ENCODE results near the gene NLRC5.
"Not testable (repeated sequence)": the region's sequence is repeated elsewhere in the genome, so short reads cannot be mapped to it uniquely, and the experiment has no call there.

The NLRC5 gene

DNA sequence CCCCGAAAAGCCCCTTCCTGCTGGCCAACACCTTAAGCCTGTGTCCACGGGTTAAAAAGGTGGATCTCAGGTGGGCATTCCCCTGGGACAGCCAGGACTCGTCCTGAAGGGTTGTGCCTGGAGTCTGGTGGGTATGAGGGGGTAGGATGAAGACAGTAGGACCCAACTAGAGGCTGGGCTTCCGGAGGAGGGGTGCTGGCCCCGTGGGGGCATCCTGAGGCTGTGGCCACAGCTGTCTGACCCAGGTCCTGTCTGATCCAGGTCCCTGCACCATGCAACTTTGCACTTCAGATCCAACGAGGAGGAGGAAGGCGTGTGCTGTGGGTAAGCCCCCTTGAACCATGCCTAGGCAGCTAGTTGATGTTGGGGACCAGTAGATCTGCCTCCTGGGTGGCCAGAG is 65.4 kb downstream of the NLRC5 start:
- DNase-seq: no peak

DNA sequence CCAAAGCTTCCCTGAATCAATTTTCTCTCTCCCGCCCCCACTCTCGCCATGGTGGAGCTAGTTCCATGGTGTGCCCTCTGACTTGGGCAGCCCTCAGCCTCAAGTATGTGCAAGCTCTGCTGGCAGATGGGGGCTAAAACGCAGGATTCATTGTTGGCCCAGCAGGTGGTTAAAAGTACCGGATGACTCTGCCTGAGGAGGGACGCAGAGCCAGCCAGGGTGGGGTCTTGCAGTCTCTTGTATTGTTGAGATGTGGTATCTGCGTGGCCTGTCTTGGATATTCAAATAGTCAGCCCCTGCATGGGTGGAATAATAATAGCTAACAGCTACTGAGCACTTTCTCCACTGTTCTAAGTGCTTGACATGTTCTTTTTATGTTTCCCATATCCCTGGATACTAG is 66.3 kb downstream of the NLRC5 start:
- DNase-seq: no peak

DNA sequence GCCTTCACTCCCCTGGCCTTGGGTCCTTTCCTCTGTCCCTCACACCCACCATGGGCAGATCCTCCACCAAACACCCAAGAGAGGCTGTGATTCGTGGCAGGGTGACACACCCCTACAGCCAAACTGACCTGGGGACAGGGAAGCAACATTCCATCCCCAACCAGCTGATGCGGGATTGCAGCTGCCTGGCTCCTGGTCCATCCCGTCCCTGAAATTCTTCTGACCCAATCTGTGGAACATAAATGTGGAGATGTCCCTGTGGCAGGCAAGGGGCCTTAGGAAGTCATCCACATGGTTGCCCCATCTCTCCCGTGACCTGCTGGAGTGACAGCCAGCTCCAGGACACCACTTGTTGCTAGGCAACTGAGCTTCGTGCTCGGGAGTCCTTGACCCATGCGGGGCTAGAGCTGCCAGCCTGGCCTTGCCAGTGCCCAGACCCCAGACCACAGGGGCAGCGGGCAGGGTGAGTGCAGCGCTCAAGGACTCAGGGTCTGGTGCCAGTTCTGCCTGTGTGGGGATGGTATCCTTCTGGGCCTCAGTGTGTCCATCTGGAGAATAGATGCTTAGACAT is 69.0 kb downstream of the NLRC5 start:
- no peak for DNase-seq

DNA sequence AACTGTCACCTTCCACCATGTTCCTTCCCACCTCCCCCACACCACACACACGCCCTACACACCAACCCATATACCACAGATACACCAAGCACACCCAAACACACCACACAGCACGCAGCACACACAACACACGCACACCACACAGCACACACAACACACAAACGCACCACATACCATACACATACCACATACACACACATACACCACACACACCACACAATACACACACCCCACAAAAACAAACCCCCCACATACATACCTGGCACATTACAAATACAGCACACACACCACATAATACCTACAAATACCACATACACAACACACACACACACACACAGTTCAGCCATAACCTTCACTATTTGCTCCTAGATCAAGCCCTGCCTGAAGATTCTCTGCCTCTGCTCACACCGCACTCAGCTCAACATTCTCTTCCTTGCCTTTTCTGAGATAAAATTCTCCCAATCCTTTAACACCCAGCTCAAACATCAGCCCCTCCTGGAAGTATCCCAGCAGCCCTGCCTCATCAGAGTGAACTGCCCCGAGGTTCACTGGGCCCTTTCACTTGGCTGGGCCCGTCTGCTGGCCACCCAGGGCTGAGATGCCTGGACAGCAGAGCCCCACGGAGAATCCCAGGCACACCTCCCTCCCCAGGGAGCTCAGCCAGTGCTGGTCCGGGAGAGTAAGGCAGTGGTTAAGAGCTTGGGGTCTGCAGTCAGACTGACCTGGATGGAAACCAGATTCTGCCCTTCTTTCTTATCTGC is 71.1 kb downstream of the NLRC5 start:
- DNase-seq: no peak

DNA sequence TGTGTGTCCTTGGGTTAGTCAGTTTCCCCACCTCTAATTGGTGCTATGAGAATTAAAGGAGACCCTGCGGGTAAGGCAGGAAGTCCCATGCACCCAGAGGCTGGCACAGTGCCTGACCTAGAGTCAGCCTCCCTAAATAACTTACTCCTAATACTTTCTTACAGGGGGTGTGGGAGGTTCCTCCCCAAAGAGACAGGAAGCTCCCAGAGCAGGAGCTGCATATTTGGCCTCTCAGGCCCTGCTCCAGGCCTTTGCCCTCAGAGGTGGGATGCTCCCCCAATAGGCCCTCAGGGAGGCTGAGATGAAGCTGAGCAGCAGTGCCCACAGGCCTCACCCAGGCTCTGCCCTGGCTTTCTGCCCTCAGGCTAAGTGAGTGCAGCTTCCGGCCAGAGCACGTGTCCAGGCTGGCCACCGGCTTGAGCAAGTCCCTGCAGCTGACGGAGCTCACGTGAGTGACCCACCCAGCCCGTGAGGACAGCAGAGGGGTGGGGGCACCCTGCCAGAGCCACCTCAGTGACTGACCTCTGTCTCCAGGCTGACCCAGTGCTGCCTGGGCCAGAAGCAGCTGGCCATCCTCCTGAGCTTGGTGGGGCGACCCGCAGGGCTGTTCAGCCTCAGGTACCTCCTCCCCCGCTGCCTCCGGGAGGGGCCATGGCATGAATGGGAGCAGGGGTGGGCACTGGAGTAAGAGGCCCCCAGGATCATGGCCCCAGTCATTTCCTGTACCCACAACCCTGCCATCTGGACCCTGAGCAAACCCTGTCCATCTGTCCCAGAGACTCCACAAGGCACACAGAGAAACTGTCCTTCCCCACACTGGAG is 71.9 kb downstream of the NLRC5 start:
- DNase-seq: no peak

DNA sequence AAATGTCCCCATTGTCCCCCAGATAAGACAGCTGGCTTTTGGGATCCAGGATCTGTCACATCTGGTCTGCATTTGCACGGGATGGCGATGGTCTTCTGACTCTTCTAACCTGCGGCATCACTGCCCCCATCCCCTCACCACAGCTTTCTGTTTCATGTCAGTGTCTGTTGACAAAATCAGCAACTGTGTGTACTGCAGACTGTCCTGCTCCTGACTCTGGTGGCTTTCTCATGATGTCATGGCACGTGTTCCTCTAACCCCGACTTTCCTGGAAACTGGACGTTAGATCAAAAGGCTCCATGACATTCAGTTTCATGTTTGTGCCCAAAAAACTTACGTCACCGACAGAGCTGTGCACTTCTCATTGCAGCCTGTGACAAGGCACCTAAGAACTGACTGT is 73.0 kb downstream of the NLRC5 start:
- DNase-seq: no peak

DNA sequence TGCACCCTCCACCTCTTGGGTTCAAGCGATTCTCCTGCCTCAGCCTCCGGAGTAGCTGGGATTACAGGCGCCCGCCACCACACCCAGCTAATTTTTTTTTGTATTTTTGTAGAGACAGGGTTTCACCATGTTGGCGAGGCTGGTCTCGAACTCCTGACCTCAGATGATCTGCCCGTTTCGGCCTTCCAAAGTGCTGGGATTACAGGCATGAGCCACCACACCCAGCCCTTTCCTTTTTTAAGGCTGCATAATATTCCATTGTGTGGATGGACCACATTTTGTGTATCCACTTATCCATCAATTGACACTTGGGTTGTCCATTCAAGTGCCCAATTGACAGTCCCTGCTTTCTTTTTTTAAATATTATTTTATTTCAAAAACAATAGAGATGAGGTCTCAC is 73.8 kb downstream of the NLRC5 start:
- DNase-seq: not testable (repeated sequence)

DNA sequence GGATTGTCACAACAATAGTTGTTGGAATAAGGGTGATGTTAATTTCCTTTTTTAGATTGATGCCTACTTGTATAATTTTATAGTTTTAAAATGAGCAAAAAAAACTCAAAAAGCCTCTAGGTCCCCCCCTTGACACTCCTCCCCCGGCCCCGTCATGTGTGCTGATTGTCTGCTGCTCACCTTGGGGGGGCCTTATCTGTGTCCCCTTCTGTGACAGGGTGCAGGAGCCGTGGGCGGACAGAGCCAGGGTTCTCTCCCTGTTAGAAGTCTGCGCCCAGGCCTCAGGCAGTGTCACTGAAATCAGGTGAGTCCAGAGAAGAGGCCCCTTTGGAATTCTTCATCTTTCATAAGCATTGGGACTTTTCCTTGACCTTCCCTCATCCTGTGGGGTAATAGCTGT is 75.6 kb downstream of the NLRC5 start:
- DNase-seq: no peak

DNA sequence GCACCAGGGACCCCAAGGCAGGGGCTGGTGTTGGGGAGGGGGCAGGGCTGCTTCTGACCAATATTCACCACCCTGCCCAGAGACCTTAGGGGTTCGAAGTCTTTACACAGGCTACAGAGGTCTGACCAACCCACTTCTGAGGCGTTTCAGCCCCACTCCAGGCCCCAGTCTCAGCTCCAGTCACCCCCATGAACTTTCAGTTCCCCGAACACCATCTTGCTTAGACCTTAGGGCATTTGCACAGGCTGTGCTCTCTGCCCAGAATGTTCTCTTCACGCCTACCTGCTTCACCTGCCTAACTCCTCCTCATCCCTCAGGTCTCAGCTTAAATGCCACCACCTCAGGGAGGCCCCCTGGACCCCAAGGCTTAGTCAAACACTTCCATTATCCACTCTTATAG is 77.3 kb downstream of the NLRC5 start:
- DNase-seq: no peak

DNA sequence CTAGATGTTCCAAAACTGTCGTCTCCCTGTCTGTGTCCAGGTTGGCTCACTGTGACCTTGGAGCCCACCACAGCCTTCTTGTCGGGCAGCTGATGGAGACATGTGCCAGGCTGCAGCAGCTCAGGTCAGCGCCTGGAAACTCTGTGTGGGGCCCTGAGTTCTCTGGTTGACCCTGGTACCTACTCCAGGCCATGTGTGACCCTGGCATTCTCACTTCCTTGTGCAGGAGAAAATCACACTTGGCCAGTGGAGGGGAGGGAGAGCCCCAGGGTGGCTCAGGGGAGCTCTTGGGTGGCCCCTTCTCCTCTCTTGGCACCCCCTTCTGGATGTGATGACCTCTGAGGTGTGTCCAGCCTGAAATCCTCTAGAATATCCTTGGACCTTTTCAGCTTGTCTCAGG is 78.0 kb downstream of the NLRC5 start:
- DNase-seq: no peak

DNA sequence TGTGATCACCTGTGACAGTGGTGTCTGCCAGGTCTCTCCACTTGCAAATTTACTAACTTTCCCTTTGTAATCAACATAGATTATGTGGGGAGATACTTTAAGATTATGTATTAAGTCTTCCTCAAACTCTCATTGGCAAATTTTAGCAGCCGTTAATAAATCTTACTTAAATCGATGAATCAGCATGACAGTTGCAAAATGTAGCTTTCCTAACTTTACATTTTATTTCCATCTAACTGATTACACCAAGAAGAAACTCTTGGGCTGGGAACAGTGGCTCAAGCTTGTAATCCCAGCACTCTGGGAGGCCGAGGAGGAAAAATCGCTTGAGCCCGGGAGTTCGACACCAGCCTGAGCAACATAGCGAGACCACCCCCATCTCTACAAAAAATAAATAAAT is 79.7 kb downstream of the NLRC5 start:
- no peak for DNase-seq

DNA sequence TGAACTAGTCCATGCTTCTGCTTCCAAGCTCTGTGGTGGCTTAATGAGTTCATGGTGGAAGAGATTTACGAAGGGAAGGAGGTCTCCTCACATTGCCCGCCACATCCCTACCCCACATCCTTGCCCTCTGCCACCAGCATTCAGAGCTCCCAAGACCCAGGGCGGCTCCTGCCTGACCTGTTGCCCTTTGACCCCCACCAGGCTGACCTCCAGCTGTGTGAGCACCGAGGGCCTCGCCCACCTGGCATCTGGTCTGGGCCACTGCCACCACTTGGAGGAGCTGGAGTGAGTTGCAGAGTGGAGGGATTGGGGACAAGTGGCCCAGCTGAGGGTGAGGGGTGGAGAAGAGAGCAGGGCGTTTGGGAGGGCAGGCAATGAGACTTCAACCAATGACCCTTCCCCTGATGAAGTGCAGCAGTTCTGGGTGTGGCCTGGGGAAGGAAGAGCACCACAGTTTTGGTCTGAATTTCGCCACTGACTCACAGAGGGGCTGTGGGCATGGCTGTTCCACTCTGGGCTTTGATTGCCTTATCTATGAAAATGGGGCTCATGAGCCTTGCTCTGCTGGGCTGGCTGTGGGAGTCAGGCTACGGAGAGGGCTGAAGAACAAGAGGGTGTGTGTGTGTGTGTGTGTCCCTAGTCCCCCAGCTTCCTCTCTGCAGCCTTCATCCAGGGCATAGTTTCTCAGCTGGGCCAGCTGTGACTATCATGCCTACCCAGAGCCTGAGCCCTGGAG is 80.4 kb downstream of the NLRC5 start:
- no peak for DNase-seq

DNA sequence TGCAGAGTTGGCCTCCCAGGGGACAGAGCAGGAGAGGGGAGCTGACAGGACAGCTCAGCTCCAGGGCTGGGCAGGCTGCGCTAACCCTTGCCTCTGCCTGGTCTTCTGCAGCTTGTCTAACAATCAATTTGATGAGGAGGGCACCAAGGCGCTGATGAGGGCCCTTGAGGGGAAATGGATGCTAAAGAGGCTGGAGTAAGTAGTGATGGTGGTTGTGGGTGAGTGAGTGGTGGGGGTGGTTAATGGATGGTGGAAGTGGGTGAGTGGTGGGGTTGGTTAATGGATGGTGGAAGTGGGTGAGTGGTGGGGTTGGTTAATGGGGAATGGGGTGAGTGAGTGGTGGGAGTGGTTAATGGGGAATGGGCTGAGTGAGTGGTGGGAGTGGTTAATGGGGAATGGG is 81.1 kb downstream of the NLRC5 start:
- no peak for DNase-seq

DNA sequence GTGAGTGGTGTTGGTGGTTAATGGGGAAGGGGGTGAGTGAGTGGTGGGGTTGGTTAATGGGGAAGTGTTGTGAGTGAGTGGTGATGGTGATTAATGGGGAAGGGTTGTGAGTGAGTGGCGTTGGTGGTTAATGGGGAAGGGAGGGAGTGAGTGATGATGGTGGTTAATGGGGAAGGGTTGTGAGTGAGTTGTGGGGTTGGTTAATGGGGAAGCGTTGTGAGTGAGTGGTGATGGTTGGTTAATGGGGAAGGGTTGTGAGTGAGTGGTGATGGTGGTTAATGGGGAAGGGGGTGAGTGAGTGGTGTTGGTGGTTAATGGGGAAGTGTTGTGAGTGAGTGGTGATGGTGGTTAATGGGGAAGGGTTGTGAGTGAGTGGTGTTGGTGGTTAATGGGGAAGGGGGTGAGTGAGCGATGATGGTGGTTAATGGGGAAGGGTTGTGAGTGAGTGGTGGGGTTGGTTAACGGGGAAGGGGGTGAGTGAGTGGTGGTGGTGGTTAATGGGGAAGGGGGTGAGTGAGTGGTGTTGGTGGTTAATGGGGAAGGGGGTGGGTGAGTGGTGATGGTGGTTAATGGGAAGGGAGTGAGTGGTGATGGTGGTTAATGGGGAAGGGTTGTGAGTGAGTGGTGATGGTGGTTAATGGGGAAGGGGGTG is 81.8 kb downstream of the NLRC5 start:
- DNase-seq: not testable (repeated sequence)

DNA sequence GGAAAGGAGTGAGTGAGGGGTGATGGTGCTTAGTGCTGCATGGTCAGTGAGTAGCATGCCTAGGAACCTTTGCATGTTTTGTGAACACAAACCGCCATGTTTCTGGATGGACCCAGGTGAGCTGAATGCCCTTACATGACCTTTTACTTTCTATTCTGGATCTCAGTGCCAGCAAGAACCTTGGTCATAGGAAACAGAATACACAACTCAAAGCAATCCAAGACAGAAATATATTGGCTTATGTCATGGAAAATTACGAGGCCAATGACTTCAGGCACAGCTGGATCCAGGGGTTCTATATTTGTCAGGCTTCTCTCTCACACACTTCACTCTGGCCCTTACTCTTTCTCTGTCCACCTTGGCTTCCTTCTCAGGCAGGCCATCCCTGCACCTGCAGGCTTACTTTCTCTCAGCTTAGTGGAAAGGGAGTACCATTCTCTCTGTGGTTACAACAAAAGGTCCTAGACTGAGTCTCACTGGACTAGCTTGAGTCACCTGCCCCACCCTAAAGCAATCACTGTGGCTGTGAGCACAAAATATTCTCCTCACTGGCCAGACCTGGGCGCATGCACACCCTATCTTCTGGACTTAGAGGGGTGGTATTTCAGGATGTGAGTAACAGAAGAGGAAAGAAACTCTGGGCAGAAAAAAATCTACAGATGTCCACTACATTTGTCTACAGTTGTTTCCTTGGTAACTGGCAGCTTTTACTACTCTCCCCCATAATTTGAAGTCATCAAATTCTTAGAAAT is 82.7 kb downstream of the NLRC5 start:
- DNase-seq: no peak

DNA sequence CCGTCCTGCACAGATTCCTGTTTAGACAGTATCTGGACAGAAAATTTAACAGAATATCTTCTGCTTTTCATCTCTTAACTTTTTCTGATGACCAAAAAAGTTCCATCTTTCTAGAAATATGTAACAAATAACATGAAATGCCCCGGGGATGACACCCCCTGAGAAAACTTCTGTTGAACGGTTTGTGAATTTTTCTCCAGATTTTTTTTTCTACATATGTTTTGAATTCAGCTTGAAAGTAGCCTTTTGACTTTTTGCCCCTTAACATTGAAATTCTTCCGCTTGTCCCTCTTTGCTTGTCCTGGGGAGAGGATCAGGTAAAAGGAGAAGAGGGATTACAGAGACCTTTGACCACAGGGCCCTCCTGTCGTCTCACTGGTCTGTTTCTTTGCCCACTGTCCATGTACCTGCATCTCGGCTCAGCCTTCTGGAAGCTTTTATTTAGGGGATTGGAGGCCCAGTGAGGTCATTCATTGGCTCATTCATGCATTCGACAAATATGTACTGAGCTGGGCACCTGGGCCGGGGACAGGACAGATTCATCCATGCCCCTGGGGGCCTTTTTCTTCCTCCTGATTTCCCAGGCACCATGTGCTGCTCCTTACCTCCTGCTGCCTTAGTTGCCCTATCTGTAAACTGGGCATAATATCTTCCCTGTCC is 83.4 kb downstream of the NLRC5 start:
- no peak for DNase-seq

DNA sequence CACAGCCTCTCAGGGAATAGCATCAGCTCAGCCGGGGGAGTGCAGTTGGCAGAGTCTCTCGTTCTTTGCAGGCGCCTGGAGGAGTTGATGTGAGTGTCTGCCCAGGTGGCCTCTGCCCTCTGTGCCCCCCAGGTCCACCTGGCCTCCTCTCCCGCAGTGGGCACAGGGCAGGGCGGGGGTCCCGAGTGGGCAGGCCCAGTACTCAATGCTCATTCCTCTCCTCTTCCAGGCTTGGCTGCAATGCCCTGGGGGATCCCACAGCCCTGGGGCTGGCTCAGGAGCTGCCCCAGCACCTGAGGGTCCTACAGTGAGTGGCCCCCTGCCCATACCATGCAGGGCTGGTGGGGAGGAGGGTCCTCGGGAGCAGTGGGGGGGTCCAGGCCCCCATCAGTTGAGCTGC is 88.4 kb downstream of the NLRC5 start:
- no peak for DNase-seq

DNA sequence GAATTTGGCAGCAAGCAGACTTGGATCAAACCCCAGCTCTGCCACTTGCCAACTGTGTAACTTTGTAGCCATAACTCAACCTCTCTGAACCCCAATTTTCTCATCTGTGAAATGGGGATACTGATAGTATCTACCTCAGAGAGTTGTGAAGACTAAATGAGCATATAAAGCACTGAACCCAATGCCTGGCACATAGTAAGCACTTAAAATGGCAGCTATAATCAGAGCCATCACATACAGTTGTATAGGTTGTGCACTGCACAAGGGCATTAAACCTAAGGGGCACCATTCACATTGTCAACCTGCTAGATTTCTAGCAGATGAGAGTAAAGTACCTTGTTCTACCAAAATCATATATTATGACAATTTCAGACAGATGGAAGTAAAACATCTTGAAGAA is 92.4 kb downstream of the NLRC5 start:
- no peak for DNase-seq

DNA sequence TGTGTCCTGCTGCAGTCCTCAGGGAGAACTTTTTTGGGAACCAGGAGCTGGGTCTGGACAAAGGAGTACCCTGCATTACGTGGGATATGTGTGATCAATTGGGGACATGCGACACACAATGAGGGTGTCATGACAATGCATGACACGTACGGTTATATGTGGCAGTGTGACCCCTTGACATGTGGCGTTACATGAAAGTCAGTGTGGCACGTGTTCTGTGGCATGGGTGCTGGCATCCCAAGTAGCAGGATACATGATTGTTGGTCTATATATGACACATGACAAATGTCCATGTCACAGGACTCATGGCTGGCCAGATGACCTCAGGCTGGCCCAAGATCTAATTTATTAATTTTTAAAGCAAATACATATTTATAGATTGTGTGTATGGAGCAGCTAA is 93.3 kb downstream of the NLRC5 start:
- DNase-seq: no peak

DNA sequence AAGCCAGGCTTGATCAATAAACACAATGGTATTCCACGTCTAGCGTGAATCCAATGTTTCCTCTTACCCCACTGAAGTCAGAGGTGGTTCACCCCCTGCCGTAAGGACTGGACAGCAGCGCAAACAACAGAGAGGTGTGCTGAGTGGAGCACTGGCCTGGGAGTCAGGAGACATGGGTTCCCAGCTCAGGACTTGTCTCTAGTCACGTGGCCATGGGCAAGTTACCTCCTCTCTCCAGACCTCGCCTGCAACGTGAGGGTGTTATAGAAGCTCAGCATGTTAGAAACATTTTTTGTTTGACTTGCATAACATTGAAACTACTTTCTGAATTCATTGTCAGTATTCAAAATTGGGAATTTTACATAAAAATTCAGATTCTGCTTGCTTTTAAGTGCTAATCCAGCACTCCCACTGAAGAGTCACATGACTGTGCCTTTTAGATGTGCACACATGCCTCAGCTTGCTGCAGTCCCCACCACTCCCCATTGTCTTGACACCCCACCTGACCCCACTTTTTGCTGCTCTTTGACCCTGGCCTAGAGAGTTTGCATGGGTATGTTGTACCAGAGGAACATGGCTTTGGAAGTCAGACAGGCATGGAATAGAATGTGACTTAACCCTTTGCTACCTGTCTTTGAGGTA is 94.2 kb downstream of the NLRC5 start:
- DNase-seq: no peak

DNA sequence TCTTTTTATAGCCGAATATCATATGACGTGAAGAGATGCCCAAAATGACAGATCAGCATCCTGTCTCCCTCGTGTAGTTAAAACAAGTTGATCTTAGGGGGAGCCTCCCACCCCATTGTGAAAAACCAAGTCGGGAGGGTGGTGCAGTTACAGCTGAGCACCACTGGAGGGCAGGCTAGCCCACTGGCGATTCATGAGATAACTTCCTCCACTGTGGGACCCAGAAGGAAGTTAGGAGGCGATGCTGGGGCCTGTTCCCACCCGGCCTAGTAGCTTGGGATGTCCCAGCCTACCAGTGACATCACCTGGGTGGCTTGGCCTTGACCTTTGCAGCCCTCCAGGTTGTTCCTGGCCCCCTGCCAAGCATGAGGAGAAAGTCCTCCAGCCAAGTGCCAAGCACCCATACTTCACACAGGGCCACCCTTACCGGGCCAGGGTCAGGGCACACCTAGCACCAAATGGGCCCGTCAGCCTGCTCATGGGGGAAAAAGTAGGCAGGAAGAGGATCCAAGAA is 95.0 kb downstream of the NLRC5 start:
- peak; percentile 77 for DNase-seq

All from activated T-cell treated with anti-CD3 and anti-CD28 coated beads, Interleukin-2, amount 50 U/mL, for 1 hour (primary cell).